DOHH2 (cell line): ENCODE data around the gene PSMB5.
A peak's percentile ranks its signal among the peaks of the same experiment; 100 is the strongest.

ENCODE experiments used
- H3F3A ChIP-seq: fragments of 200-600 bp; sonication (generic), shearing (Covaris generic); 2 replicates; pipeline ENCODE4 v1.6.0; 2016; ENCODE audit warnings: antibody characterized with exemption, mild to moderate bottlenecking; ENCODE audit not compliant: control insufficient read depth, insufficient read depth
- H3K27ac ChIP-seq: fragments of 200-600 bp; sonication (generic); 2 replicates; pipeline ENCODE4 v1.5.1; 2014; ENCODE audit warnings: low read depth, mild to moderate bottlenecking, low read length, moderate library complexity
- H3K27me3 ChIP-seq: fragments of 200-600 bp; sonication (generic); 2 replicates; pipeline ENCODE4 v1.6.1; 2014; ENCODE audit warnings: mild to moderate bottlenecking, low read length, mixed read lengths; ENCODE audit not compliant: control insufficient read depth
- H3K36me3 ChIP-seq: fragments of 200-600 bp; sonication (generic); 2 replicates; pipeline ENCODE4 v1.6.1; 2014; ENCODE audit warnings: mild to moderate bottlenecking, low read length, moderate library complexity, mixed read lengths; ENCODE audit not compliant: control insufficient read depth
- H3K4me1 ChIP-seq: fragments of 200-600 bp; sonication (generic); 2 replicates; pipeline ENCODE4 v1.6.1; 2014; ENCODE audit warnings: mild to moderate bottlenecking, low read length, mixed read lengths; ENCODE audit not compliant: control insufficient read depth
- H3K4me2 ChIP-seq: fragments of 200-600 bp; sonication (generic); 2 replicates; pipeline ENCODE4 v1.6.0; 2014; ENCODE audit warnings: mild to moderate bottlenecking, low read length, moderate library complexity
- H3K4me3 ChIP-seq: fragments of 200-600 bp; sonication (generic); 2 replicates; pipeline ENCODE4 v1.5.1; 2014; ENCODE audit warnings: mild to moderate bottlenecking, low read length, mixed read lengths
- H3K79me2 ChIP-seq: fragments of 200-600 bp; sonication (generic); 2 replicates; pipeline ENCODE4 v1.6.1; 2014; ENCODE audit warnings: mild to moderate bottlenecking, low read length, mixed read lengths; ENCODE audit not compliant: control insufficient read depth
- H3K9me2 ChIP-seq: fragments of 200-600 bp; sonication (generic); replicated peaks from 2 replicates; pipeline ENCODE4 v1.6.1; 2014; ENCODE audit warnings: mild to moderate bottlenecking, low read length, mixed read lengths; ENCODE audit not compliant: control insufficient read depth
- H3K9me3 ChIP-seq: fragments of 200-600 bp; sonication (generic); 2 replicates; pipeline ENCODE4 v1.6.1; 2014; ENCODE audit warnings: antibody characterized with exemption, low read length, mixed read lengths; ENCODE audit not compliant: control insufficient read depth, insufficient read depth
- H4K20me1 ChIP-seq: fragments of 200-600 bp; sonication (generic); 2 replicates; pipeline ENCODE4 v1.6.0; 2014; ENCODE audit warnings: low read depth, mild to moderate bottlenecking, antibody characterized with exemption, low read length, moderate library complexity; ENCODE audit not compliant: control insufficient read depth, insufficient read depth
- EZH2phosphoT487 ChIP-seq: fragments of 200-600 bp; sonication (generic); IDR thresholded peaks from 2 replicates; pipeline ENCODE4 v1.6.1; 2017; ENCODE audit warnings: borderline replicate concordance, mild to moderate bottlenecking, antibody characterized with exemption, low read length, moderate library complexity, mixed read lengths
- TF ChIP-seq, protein P1 (sequence below): fragments of 200-600 bp; sonication (generic); IDR thresholded peaks from one replicate; pipeline ENCODE4 v1.5.1; 2014; ENCODE audit warnings: antibody characterized with exemption, mild to moderate bottlenecking, low read depth, low read length; ENCODE audit not compliant: poor library complexity, severe bottlenecking

Gene PSMB5

DNA sequence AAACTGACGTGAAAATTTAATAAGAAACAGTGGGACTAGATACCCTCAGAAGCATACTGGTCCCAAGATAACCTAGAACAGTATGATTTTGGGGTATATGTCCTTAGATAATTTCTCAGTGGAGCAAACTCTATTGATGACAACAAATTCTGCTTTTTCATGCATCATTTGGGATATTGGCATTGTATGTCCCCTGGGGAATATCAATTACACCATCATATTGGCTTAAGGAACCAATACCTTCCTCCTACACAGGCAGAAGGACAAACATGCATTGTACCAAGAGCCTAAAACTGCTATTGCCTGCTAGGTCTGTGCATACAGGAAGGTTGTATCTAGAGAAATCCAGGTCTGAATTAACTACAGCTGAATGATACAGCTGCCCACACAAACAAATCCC lies 40.2 kb upstream of the PSMB5 start:
- Histone ChIP-seq H4K20me1 (no peaks in the 10 kb centered on the region), H3K4me3 (no peak overlapping the region), H3K9me2 (no peaks in the 10 kb centered on the region), H3K36me3 (peaks cover 82% of the 10 kb centered on the region), H3K9me3 (no peaks in the 10 kb centered on the region), H3K27me3 (no peaks in the 10 kb centered on the region), H3K79me2 (peaks cover 24% of the 10 kb centered on the region), H3F3A (peaks cover 30% of the 10 kb centered on the region), H3K27ac (no peak overlapping the region), H3K4me1 (peaks cover 16% of the 10 kb centered on the region), H3K4me2 (no peak overlapping the region)
- TF ChIP-seq, protein P1, sequence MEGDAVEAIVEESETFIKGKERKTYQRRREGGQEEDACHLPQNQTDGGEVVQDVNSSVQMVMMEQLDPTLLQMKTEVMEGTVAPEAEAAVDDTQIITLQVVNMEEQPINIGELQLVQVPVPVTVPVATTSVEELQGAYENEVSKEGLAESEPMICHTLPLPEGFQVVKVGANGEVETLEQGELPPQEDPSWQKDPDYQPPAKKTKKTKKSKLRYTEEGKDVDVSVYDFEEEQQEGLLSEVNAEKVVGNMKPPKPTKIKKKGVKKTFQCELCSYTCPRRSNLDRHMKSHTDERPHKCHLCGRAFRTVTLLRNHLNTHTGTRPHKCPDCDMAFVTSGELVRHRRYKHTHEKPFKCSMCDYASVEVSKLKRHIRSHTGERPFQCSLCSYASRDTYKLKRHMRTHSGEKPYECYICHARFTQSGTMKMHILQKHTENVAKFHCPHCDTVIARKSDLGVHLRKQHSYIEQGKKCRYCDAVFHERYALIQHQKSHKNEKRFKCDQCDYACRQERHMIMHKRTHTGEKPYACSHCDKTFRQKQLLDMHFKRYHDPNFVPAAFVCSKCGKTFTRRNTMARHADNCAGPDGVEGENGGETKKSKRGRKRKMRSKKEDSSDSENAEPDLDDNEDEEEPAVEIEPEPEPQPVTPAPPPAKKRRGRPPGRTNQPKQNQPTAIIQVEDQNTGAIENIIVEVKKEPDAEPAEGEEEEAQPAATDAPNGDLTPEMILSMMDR, result no peak
- TF ChIP-seq EZH2phosphoT487, result no peak

GRCh38 chr14:23071921-23072539 lies 37.3 kb upstream of the PSMB5 start:
- Histone ChIP-seq H3K9me2 (no peaks in the 10 kb centered on the region), H3K4me3 (peak overlapping the region; percentile 79), H3K27me3 (no peaks in the 10 kb centered on the region), H3F3A (peaks cover 13% of the 10 kb centered on the region), H3K4me1 (peaks cover 33% of the 10 kb centered on the region), H3K79me2 (peaks cover 52% of the 10 kb centered on the region), H3K36me3 (peaks cover 82% of the 10 kb centered on the region), H3K9me3 (no peaks in the 10 kb centered on the region), H3K27ac (peak overlapping the region; percentile 46), H4K20me1 (peaks cover 13% of the 10 kb centered on the region), H3K4me2 (peak overlapping the region; percentile 98)
- TF ChIP-seq, protein P1, result no peak
- no peak for TF ChIP-seq EZH2phosphoT487

- no peaks in the 10 kb centered on the region for H3K27me3 ChIP-seq
- H3K4me2 ChIP-seq, result peak overlapping the region; percentile 98
- H3K4me1 ChIP-seq, result peaks cover 33% of the 10 kb centered on the region
- peaks cover 58% of the 10 kb centered on the region for H3K79me2 ChIP-seq
- H3K27ac ChIP-seq, result peak overlapping the region; percentile 46
- no peaks in the 10 kb centered on the region for H3K9me2 ChIP-seq
- H4K20me1 ChIP-seq, result peaks cover 18% of the 10 kb centered on the region
- H3F3A ChIP-seq, result peaks cover 13% of the 10 kb centered on the region
- H3K36me3 ChIP-seq, result peaks cover 81% of the 10 kb centered on the region
- peak overlapping the region; percentile 79 for H3K4me3 ChIP-seq
- H3K9me3 ChIP-seq, result no peaks in the 10 kb centered on the region
- TF ChIP-seq, protein P1, result no peak
- no peak for TF ChIP-seq EZH2phosphoT487
These were observed 36.7 kb upstream of the PSMB5 start for GRCh38 chr14:23071244-23071920.
